Gastroesophageal sphincter (tissue), 4 donors: ENCODE results near the gene DCTN1. TPM values are rescaled to one million over a fixed set of nuclear protein-coding genes. Genes with fewer than 3 reads are reported as not detected.

Source experiments
- ATAC-seq: fragments of 150-250 bp; one replicate; pipeline ENCODE4 v1.9.1; 2016; ENCODE audit warnings: mild to moderate bottlenecking, moderate library complexity
- H3K27ac ChIP-seq, 4 donors: fragments of 200-600 bp; sonication (generic) in 3 of 4; 1 replicate in 3 of 4; 2 replicates in 1 of 4; pipeline ENCODE4 v1.5.1; 2016 to 2019
- H3K27me3 ChIP-seq: fragments of 200-600 bp; sonication (generic); one replicate; pipeline ENCODE4 v1.5.1; 2019
- H3K36me3 ChIP-seq, 2 donors: fragments of 200-600 bp; sonication (generic); one replicate each; pipeline ENCODE4 v1.5.1; 2019; ENCODE audit warnings: control low read depth in 1 of 2
- H3K4me1 ChIP-seq, 3 donors: fragments of 200-600 bp; sonication (generic); 1 replicate in 2 of 3; 2 replicates in 1 of 3; pipeline ENCODE4 v1.5.1; 2016 to 2019; ENCODE audit warnings: control low read depth in 2 of 3
- H3K4me3 ChIP-seq, 2 donors: fragments of 200-600 bp; sonication (generic); one replicate each; pipeline ENCODE4 v1.5.1; 2019; ENCODE audit warnings: mild to moderate bottlenecking in 1 of 2, moderate library complexity in 1 of 2
- H3K9me3 ChIP-seq, 3 donors: fragments of 200-600 bp; sonication (generic); one replicate each; pipeline ENCODE4 v1.5.1; 2017 to 2019; ENCODE audit warnings: control low read depth in 2 of 3
- CTCF ChIP-seq, 4 experiments: fragments of 200-600 bp in 2 of 4; fragments of 450-650 bp in 2 of 4; sonication (generic) in 1 of 4; IDR thresholded peaks; one replicate each; pipeline ENCODE4 v1.5.1; 2017 to 2019; ENCODE audit warnings: antibody characterized with exemption in 4 of 4, mild to moderate bottlenecking in 2 of 4, moderate library complexity in 2 of 4
- EP300 ChIP-seq: sonication (generic); formaldehyde crosslinking; IDR thresholded peaks from one replicate; pipeline ENCODE4 v1.6.1; 2017; ENCODE audit warnings: antibody characterized with exemption, mild to moderate bottlenecking
- POLR2A ChIP-seq, 2 donors: fragments of 450-650 bp; IDR thresholded peaks; one replicate each; pipeline ENCODE4 v1.6.1; 2017; ENCODE audit warnings: antibody characterized with exemption in 2 of 2, mild to moderate bottlenecking in 2 of 2, moderate library complexity in 1 of 2
- POLR2AphosphoS5 ChIP-seq: sonication (generic); formaldehyde crosslinking; IDR thresholded peaks from one replicate; pipeline ENCODE4 v1.6.1; 2017; ENCODE audit warnings: antibody characterized with exemption
- WGBS, 2 donors: methylation state at CpG; one replicate each; pipeline ENCODE4 v1.1.5; 2018; ENCODE audit warnings: low coverage in 1 of 2; 5-methylcytosine and 5-hydroxymethylcytosine counted together
- total RNA-seq, 4 donors: library from RNA; depleted of rRNA; stranded (reverse); fragments of >200 nt; gene quantifications; one replicate each; pipeline ENCODE4 v1.1.0, GENCODE V29; 2016

The DCTN1 gene
- total RNA-seq, 4 donors from 2014 or later, result 132 to 197 (median 170) TPM

- Histone ChIP-seq H3K27ac (no peak overlapping the region), H3K9me3 (no peaks in the 10 kb centered on the region), H3K4me3 (no peak overlapping the region), H3K27me3 (no peaks in the 10 kb centered on the region), H3K36me3 (peaks cover 0 to 61% of the 10 kb centered on the region in 2 donors), H3K4me1 (peaks cover 0 to 15% (median 0%) of the 10 kb centered on the region in 3 donors)
- WGBS, 2 donors, result 80 to 84% methylated on average over 5 to 6 of the region's 7 CpGs
- ATAC-seq, result no peak
- no peak for TF ChIP-seq CTCF (IDR thresholded peaks at IDR 0.05)
- no peak for TF ChIP-seq POLR2AphosphoS5
- no peak for TF ChIP-seq EP300
- no peak for TF ChIP-seq POLR2A (IDR thresholded peaks at IDR 0.05)
These were observed 45.4 kb upstream of the DCTN1 start for GRCh38 chr2:74425523-74425922.

DNA sequence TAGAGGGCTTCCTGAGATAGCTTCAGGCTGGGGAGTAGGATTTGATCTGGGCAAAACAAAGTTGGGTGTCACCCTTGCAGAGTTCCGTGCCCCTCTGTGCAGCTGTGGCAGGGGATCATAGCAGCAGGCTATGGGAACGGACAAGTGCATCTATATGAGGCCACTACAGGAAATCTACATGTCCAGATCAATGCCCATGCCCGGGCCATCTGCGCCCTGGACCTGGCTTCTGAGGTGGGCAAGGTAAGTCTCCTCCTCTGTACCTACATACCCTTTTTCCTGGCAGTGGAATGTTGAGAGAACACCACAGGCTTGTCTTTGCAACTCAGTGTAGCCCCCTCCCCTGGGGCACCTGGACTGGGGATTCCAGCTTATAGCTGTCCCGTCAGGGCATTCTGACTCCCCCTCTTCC is 44.9 kb upstream of the DCTN1 start:
- Histone ChIP-seq H3K9me3 (no peaks in the 10 kb centered on the region), H3K4me3 (no peak overlapping the region), H3K36me3 (peaks cover 0 to 56% of the 10 kb centered on the region in 2 donors), H3K27ac (no peak overlapping the region), H3K27me3 (no peaks in the 10 kb centered on the region), H3K4me1 (peaks cover 0 to 19% (median 0%) of the 10 kb centered on the region in 3 donors)
- WGBS, 2 donors, result 90% methylated on average over 2 of the region's 5 CpGs; no CpG with 5 or more reads in 1 of the 2 donors
- no peak for TF ChIP-seq CTCF (IDR thresholded peaks at IDR 0.05)
- no peak for TF ChIP-seq EP300
- TF ChIP-seq POLR2A (IDR thresholded peaks at IDR 0.05), result no peak
- no peak for TF ChIP-seq POLR2AphosphoS5
- no peak for ATAC-seq

GRCh38 chr2:74424139-74424992 is 44.3 kb upstream of the DCTN1 start:
- Histone ChIP-seq H3K4me3 (no peak overlapping the region), H3K27me3 (no peaks in the 10 kb centered on the region), H3K36me3 (peaks cover 0 to 49% of the 10 kb centered on the region in 2 donors), H3K27ac (no peak overlapping the region), H3K9me3 (no peaks in the 10 kb centered on the region), H3K4me1 (peaks cover 0 to 19% (median 0%) of the 10 kb centered on the region in 3 donors)
- TF ChIP-seq CTCF (IDR thresholded peaks at IDR 0.05), result no peak
- no peak for TF ChIP-seq EP300
- TF ChIP-seq POLR2A (IDR thresholded peaks at IDR 0.05), result no peak
- TF ChIP-seq POLR2AphosphoS5, result no peak
- no peak for ATAC-seq
- WGBS, 2 donors, result 76% methylated on average over 2 of the region's 5 CpGs; no CpG with 5 or more reads in 1 of the 2 donors

DNA sequence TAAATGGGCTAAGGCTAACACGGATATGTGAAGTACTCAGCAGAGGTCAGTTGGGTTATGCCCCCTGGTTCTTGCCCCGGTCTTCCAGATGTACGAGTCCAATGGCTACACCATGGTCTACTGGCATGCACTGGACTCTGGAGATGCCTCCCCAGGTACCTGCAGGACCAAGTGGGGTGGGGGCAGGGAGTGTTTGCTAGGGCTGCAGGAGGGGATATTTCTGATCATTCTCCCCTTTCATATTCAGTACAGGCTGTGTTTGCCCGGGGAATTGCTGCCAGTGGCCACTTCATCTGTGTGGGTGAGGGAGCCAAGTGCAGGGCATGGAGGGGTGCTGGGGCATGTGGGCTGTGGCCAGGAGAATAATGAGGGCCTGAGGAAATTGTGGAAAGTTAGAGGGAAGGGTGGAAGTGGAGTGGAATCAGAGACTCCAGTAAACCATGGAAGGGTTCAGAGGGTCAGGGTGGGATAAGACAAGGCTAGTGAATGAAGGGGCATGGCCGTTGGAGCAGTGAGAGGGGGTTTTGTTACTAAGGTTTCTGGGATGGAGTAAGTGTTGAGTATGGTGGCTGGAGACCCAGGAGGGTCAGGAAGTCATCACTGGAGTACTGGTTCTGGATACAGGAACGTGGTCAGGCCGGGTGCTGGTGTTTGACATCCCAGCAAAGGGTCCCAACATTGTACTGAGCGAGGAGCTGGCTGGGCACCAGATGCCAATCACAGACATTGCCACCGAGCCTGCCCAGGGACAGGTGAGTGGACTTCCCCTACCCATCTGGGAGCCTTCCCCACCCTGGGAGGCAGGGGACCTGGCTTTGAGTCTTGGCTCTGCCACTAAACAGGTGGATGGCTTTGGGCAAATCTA is 43.4 kb upstream of the DCTN1 start:
- H3K27me3 ChIP-seq, result no peaks in the 10 kb centered on the region
- H3K9me3 ChIP-seq, result no peaks in the 10 kb centered on the region
- TF ChIP-seq CTCF (IDR thresholded peaks at IDR 0.05) (no peak), EP300 (no peak), POLR2A (IDR thresholded peaks at IDR 0.05) (no peak), POLR2AphosphoS5 (no peak)
- peaks cover 0 to 40% of the 10 kb centered on the region in 2 donors for H3K36me3 ChIP-seq
- 64 to 76% methylated on average over 4 of the region's 9 CpGs for WGBS, 2 donors
- H3K4me3 ChIP-seq, result no peak overlapping the region
- ATAC-seq, result no peak
- H3K4me1 ChIP-seq, result peaks cover 0 to 22% (median 0%) of the 10 kb centered on the region in 3 donors
- H3K27ac ChIP-seq, result no peak overlapping the region
